ENCODE results near the gene PACRG.

DNA sequence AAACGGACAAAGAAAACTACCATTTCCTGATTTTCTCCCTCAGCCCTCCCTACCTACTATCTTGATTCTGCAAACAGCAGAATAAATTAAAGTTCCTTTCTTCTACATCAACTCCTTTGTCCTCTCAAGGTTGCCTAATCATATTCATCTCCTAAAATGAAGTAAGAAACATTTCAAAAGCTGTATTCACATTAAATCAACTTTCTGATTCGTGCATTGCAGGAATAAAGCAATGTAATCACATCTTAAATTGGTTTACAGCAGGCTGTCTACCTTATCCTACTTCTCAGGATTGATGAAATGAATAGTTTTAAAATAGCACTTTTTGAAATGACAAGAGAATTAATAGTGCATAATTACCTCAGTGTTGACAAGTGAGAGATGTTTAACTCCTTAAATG, 25.3 kb upstream of the PACRG start:
- TF ChIP-seq TAF1 (IDR thresholded peaks at IDR 0.05; ENCODE audit: low read depth, low read length) (no peak), POLR2AphosphoS5 (IDR thresholded peaks at IDR 0.05; ENCODE audit: low read depth, low read length) (no peak), POLR2A (IDR thresholded peaks at IDR 0.05; ENCODE audit: low read depth, low read length) (no peak), SPI1 (IDR thresholded peaks at IDR 0.05; ENCODE audit: low read depth, low read length) (no peak)

Data from GM12891 (cell line).